ENCODE data around the gene DAB1. TPM values are rescaled to one million over a fixed set of nuclear protein-coding genes. Genes with fewer than 3 reads are reported as not detected.

DAB1 gene
- total and polyA plus RNA-seq, 7 donors = under 0.01 to 1.1 (median 0.75) TPM; not detected in 1

- Histone ChIP-seq H3K9me3 (no peaks in the 10 kb centered on the region), H3K4me1 (peaks cover 0 to 30% (median 28%) of the 10 kb centered on the region in 4 donors), H3K27me3 (peaks cover 19 to 85% (median 49%) of the 10 kb centered on the region in 3 donors), H3K27ac (no peak overlapping the region), H3K36me3 (no peaks in the 10 kb centered on the region), H3K4me3 (peak overlapping the region; percentile 18 to 51 (median 46))
- 3 to 14% methylated on average over 66 of the region's 66 CpGs for WGBS, 2 donors
- intact Hi-C loops (cut with DNase I) = loop anchor here (10.0 kb wide), 1 partner anchor 588 kb away; no protein-coding TSS in a partner anchor
- TF ChIP-seq CTCF (IDR thresholded peaks at IDR 0.05) (no peak), POLR2A (IDR thresholded peaks at IDR 0.05) (no peak), EP300 (IDR thresholded peaks at IDR 0.05) (no peak), POLR2AphosphoS5 (IDR thresholded peaks at IDR 0.05) (no peak)
- DNase-seq = no peak
These were observed 1.4 kb downstream of the DAB1 start for GRCh38 chr1:57422271-57423134.

GRCh38 chr1:57421806-57422205, 2.1 kb downstream of the DAB1 start:
- H3K4me3 ChIP-seq = peak overlapping the region in 3 of 4 donors; percentile 40 to 51 (median 51)
- peaks cover 19 to 86% (median 49%) of the 10 kb centered on the region in 3 donors for H3K27me3 ChIP-seq
- peaks cover 0 to 30% (median 28%) of the 10 kb centered on the region in 4 donors for H3K4me1 ChIP-seq
- no peaks in the 10 kb centered on the region for H3K9me3 ChIP-seq
- TF ChIP-seq POLR2AphosphoS5 (IDR thresholded peaks at IDR 0.05) = no peak
- TF ChIP-seq POLR2A (IDR thresholded peaks at IDR 0.05) = no peak
- TF ChIP-seq CTCF (IDR thresholded peaks at IDR 0.05) = no peak
- TF ChIP-seq EP300 (IDR thresholded peaks at IDR 0.05) = no peak
- no peaks in the 10 kb centered on the region for H3K36me3 ChIP-seq
- DNase-seq = no peak
- 7% methylated on average over 10 of the region's 10 CpGs for WGBS, 2 donors
- intact Hi-C loops (cut with DNase I) = loop anchor here (10.0 kb wide), 1 partner anchor 587 kb away; no protein-coding TSS in a partner anchor
- no peak overlapping the region for H3K27ac ChIP-seq

GRCh38 chr1:57420981-57421785, 2.7 kb downstream of the DAB1 start:
- Histone ChIP-seq H3K4me3 (no peak overlapping the region), H3K27ac (no peak overlapping the region), H3K9me3 (no peaks in the 10 kb centered on the region), H3K36me3 (no peaks in the 10 kb centered on the region), H3K4me1 (peaks cover 0 to 30% (median 28%) of the 10 kb centered on the region in 4 donors), H3K27me3 (peaks cover 19 to 86% (median 49%) of the 10 kb centered on the region in 3 donors)
- intact Hi-C loops (cut with DNase I) = loop anchor here (10.0 kb wide), 1 partner anchor 586 kb away; no protein-coding TSS in a partner anchor
- DNase-seq = no peak
- WGBS, 2 donors = 23 to 39% methylated on average over 9 of the region's 9 CpGs
- TF ChIP-seq EP300 (IDR thresholded peaks at IDR 0.05) (no peak), POLR2A (IDR thresholded peaks at IDR 0.05) (no peak), POLR2AphosphoS5 (IDR thresholded peaks at IDR 0.05) (peak in 1 of 4 donors; percentile 31)

- Histone ChIP-seq H3K27me3 (peaks cover 15 to 65% (median 49%) of the 10 kb centered on the region in 3 donors), H3K4me1 (peaks cover 0 to 21% (median 19%) of the 10 kb centered on the region in 4 donors), H3K36me3 (no peaks in the 10 kb centered on the region), H3K9me3 (no peaks in the 10 kb centered on the region), H3K27ac (no peak overlapping the region), H3K4me3 (no peak overlapping the region)
- TF ChIP-seq EP300 (IDR thresholded peaks at IDR 0.05) (no peak), CTCF (IDR thresholded peaks at IDR 0.05) (no peak), POLR2A (IDR thresholded peaks at IDR 0.05) (no peak)
- 77 to 84% methylated on average over 4 of the region's 4 CpGs for WGBS, 2 donors
- intact Hi-C loops (cut with DNase I) = no loop called here
- DNase-seq = no peak
These were observed 4.9 kb downstream of the DAB1 start for GRCh38 chr1:57418971-57419370.

Data from sigmoid colon (tissue), 7 donors.